ENCODE measurements around the gene RIT1.

RIT1 gene

GRCh38 chr1:155856257-155856974 is 54.7 kb downstream of the RIT1 start:
- no peak for DNase-seq

GRCh38 chr1:155850345-155850744 is 60.8 kb downstream of the RIT1 start:
- no peak for DNase-seq

- no peak for DNase-seq
Observed at GRCh38 chr1:155847823-155848529, 63.2 kb downstream of the RIT1 start.
